Suprapubic skin (tissue), 4 donors: ENCODE data around the gene LRP8. TPM values are rescaled to one million over a fixed set of nuclear protein-coding genes. Genes with fewer than 3 reads are reported as not detected.

Experiments used
- DNase-seq, 2 donors: peaks; one replicate each; pipeline ENCODE4 v3.0.0-alpha.2; 2019; ENCODE audit warnings: low spot score in 2 of 2
- H3K27ac ChIP-seq: fragments of 200-600 bp; sonication (generic); one replicate; pipeline ENCODE4 v1.5.1; 2019
- H3K27me3 ChIP-seq: fragments of 200-600 bp; sonication (generic); one replicate; pipeline ENCODE4 v1.5.1; 2019
- H3K36me3 ChIP-seq: fragments of 200-600 bp; sonication (generic); one replicate; pipeline ENCODE4 v1.5.1; 2019
- H3K4me1 ChIP-seq: fragments of 200-600 bp; sonication (generic); one replicate; pipeline ENCODE4 v1.5.1; 2019
- H3K4me3 ChIP-seq: fragments of 200-600 bp; sonication (generic); one replicate; pipeline ENCODE4 v1.5.1; 2019; ENCODE audit warnings: mild to moderate bottlenecking
- H3K9me3 ChIP-seq: fragments of 200-600 bp; sonication (generic); one replicate; pipeline ENCODE4 v1.5.1; 2019
- EP300 ChIP-seq: sonication (generic); formaldehyde crosslinking; IDR thresholded peaks from one replicate; pipeline ENCODE4 v1.6.1; 2017; ENCODE audit warnings: antibody characterized with exemption
- POLR2A ChIP-seq, 2 donors: fragments of 450-650 bp; IDR thresholded peaks; one replicate each; pipeline ENCODE4 v1.6.1; 2017; ENCODE audit warnings: antibody characterized with exemption in 2 of 2, mild to moderate bottlenecking in 2 of 2, moderate library complexity in 2 of 2
- POLR2AphosphoS5 ChIP-seq, 3 donors: sonication (generic); formaldehyde crosslinking; IDR thresholded peaks; one replicate each; pipeline ENCODE4 v1.6.1; 2017; ENCODE audit warnings: antibody characterized with exemption in 3 of 3
- WGBS: methylation state at CpG from one replicate; pipeline ENCODE4 v1.1.5; 2018; 5-methylcytosine and 5-hydroxymethylcytosine counted together
- total RNA-seq, 4 donors: library from RNA; depleted of rRNA; stranded (reverse); fragments of >200 nt; gene quantifications; one replicate each; pipeline ENCODE4 v1.1.0, GENCODE V29; 2016
- TF ChIP-seq, protein P1 (sequence below), 2 donors: fragments of 200-600 bp in 1 of 2; fragments of 450-650 bp in 1 of 2; sonication (generic) in 1 of 2; IDR thresholded peaks; one replicate each; pipeline ENCODE4 v1.5.1; 2016 to 2019; ENCODE audit warnings: antibody characterized with exemption in 2 of 2, mild to moderate bottlenecking in 1 of 2, moderate library complexity in 1 of 2

LRP8 gene
- total RNA-seq, 4 donors from 2014 or later = 2.8 to 11.8 (median 4.1) TPM

DNA sequence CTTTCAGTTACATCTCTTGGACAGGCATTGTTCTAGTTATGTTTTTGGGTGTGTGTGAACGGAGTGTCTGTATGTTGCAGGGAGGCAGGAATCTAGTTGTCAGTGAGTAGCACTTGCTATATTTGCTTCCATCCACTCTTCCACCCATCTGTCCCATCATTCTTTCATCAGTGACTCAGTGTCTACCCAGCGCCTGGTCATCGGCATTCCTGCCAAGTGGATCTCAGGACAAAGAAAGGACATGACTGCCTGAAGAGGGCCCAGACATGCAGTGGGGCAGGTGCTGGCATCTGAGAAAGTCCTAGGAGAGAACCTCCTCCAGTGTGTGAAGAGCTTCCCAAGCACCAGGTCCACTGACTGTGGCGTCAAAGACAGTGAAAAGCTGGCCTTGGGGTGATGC lies 62.3 kb downstream of the LRP8 start:
- no peak for TF ChIP-seq EP300
- TF ChIP-seq POLR2A (IDR thresholded peaks at IDR 0.05) = no peak
- Histone ChIP-seq H3K27me3 (no peaks in the 10 kb centered on the region), H3K27ac (no peak overlapping the region), H3K4me1 (no peaks in the 10 kb centered on the region), H3K9me3 (no peaks in the 10 kb centered on the region), H3K36me3 (peaks cover 22% of the 10 kb centered on the region), H3K4me3 (no peak overlapping the region)
- WGBS = 96% methylated on average over 4 of the region's 4 CpGs
- DNase-seq = no peak

DNA sequence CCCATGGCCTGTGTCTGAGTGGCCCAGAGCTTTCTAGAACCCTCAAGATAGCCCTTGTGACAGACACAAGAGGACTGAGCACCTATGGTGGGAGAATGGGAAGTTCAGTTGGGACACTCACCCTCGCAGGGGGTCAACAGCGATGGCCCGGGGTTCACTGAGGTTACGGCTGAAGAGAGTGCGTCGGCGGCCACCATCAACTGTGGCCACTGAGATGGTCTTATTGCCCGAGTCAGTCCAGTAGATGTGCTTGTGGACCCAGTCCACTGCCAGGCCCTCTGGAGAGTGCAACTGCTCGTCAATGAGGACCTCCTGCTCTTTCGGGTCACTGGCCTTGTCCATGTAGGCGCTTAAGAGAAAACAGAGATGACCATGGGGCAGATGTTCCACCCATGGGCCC lies 63.8 kb downstream of the LRP8 start:
- WGBS = 87% methylated on average over 4 of the region's 11 CpGs
- DNase-seq = no peak
- H3K27ac ChIP-seq = no peak overlapping the region
- no peaks in the 10 kb centered on the region for H3K9me3 ChIP-seq
- H3K4me3 ChIP-seq = no peak overlapping the region
- H3K4me1 ChIP-seq = no peaks in the 10 kb centered on the region
- no peaks in the 10 kb centered on the region for H3K27me3 ChIP-seq
- no peak for TF ChIP-seq POLR2AphosphoS5 (IDR thresholded peaks at IDR 0.05)
- TF ChIP-seq, protein P1, sequence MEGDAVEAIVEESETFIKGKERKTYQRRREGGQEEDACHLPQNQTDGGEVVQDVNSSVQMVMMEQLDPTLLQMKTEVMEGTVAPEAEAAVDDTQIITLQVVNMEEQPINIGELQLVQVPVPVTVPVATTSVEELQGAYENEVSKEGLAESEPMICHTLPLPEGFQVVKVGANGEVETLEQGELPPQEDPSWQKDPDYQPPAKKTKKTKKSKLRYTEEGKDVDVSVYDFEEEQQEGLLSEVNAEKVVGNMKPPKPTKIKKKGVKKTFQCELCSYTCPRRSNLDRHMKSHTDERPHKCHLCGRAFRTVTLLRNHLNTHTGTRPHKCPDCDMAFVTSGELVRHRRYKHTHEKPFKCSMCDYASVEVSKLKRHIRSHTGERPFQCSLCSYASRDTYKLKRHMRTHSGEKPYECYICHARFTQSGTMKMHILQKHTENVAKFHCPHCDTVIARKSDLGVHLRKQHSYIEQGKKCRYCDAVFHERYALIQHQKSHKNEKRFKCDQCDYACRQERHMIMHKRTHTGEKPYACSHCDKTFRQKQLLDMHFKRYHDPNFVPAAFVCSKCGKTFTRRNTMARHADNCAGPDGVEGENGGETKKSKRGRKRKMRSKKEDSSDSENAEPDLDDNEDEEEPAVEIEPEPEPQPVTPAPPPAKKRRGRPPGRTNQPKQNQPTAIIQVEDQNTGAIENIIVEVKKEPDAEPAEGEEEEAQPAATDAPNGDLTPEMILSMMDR (IDR thresholded peaks at IDR 0.05) = no peak
- no peak for TF ChIP-seq EP300
- no peak for TF ChIP-seq POLR2A (IDR thresholded peaks at IDR 0.05)
- peaks cover 27% of the 10 kb centered on the region for H3K36me3 ChIP-seq

DNA sequence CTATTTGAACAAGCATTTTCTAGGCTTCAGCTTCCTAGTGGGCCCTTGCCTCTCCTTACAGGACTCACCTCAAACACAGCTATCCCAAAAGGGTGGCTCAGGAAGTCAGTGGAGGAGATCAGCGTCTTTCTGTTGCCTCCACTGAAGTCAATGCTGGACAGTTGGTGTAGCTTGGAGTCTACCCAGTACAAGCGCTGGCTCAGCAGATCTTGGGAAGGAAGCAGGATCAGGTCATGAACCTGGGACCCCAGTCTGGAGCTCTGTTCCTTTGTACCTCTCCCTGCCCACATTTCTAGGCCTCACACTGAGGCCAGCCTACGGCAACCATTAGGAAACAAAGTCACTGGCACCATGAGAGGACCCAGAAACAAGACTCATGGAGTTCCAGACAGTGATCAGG lies 65.9 kb downstream of the LRP8 start:
- no peaks in the 10 kb centered on the region for H3K4me1 ChIP-seq
- WGBS = 100% methylated on average over 3 of the region's 3 CpGs
- TF ChIP-seq, protein P1 (IDR thresholded peaks at IDR 0.05) = no peak
- TF ChIP-seq EP300 (no peak), POLR2AphosphoS5 (IDR thresholded peaks at IDR 0.05) (no peak), POLR2A (IDR thresholded peaks at IDR 0.05) (no peak)
- no peak for DNase-seq
- no peak overlapping the region for H3K27ac ChIP-seq
- H3K9me3 ChIP-seq = no peaks in the 10 kb centered on the region
- no peak overlapping the region for H3K4me3 ChIP-seq
- H3K36me3 ChIP-seq = peaks cover 27% of the 10 kb centered on the region
- no peaks in the 10 kb centered on the region for H3K27me3 ChIP-seq

DNA sequence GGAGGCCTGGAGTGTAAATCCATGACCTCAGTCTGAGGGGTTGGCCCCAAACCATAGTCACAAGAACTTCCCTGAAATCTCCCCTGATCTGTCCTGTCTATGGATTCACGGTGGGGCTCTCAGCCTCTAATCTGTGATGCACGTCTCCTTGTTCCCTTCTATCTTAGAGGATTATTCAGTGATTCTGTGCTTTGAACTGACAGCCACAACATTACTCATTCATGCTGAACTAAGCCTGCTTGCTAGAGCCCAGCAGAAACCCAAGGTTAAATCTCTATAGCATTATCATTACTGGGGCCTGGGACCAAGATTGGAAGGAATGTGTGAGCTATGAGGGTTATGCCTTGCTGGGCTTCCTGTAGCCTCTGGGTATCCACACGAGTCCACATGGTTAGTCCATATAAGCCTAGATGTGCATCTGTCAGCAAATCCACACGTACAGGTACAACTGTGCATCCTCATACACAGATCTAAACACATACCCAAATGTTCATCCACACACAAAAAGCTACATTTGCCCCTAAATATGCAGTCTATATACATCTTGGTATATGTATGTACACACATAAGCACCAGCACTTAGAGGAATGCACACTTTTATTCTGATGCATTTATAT lies 67.1 kb downstream of the LRP8 start:
- Histone ChIP-seq H3K4me3 (no peak overlapping the region), H3K36me3 (peaks cover 27% of the 10 kb centered on the region), H3K9me3 (no peaks in the 10 kb centered on the region), H3K27ac (no peak overlapping the region), H3K27me3 (no peaks in the 10 kb centered on the region), H3K4me1 (no peaks in the 10 kb centered on the region)
- DNase-seq = no peak
- TF ChIP-seq POLR2A (IDR thresholded peaks at IDR 0.05) = no peak
- TF ChIP-seq, protein P1 (IDR thresholded peaks at IDR 0.05) = no peak
- no peak for TF ChIP-seq EP300
- TF ChIP-seq POLR2AphosphoS5 (IDR thresholded peaks at IDR 0.05) = no peak
- WGBS = 94% methylated on average over 4 of the region's 4 CpGs

DNA sequence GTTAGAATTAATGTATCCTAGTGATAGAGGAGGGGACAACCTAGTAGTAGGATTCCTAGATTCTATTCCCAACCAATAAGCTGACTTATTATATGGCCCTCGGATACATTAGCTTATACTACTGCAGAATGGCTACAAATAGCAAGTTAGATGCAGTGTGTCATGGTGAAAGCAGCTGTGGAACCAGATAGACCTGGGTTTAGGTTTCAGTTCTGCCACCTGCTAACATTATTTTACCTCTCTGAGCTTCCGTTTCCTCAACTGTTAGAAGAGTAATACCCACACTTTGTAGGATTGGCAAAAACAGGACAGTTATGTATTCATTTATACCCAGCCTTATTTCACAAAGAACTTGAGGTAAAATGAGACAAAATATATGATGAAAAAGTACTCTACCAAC lies 67.9 kb downstream of the LRP8 start:
- Histone ChIP-seq H3K9me3 (no peaks in the 10 kb centered on the region), H3K4me3 (no peak overlapping the region), H3K36me3 (peaks cover 27% of the 10 kb centered on the region), H3K4me1 (no peaks in the 10 kb centered on the region), H3K27ac (no peak overlapping the region), H3K27me3 (no peaks in the 10 kb centered on the region)
- no peak for DNase-seq
- WGBS = 98% methylated on average over 2 of the region's 2 CpGs
- TF ChIP-seq EP300 (no peak), POLR2AphosphoS5 (IDR thresholded peaks at IDR 0.05) (no peak), POLR2A (IDR thresholded peaks at IDR 0.05) (no peak)
- TF ChIP-seq, protein P1 (IDR thresholded peaks at IDR 0.05) = no peak

DNA sequence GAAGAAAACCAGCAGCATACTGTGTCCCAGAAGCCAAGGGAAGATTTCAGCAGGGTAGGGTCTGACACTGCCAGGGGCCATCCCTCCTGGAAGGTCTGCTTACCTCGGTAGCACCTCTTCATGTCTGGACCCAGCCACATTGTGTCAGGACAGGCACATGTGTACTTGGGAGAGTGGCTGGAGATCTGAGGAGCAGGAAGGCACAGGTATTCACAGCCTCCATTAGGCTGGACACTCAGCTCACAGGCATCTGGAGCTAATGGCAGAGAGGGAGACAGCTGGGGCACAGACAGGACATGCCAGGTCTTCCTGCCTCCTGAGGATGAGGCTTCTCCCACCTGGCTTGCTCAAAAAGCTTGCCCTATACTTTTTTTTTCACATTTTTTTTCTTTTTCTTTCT lies 69.7 kb downstream of the LRP8 start:
- Histone ChIP-seq H3K27me3 (no peaks in the 10 kb centered on the region), H3K4me3 (no peak overlapping the region), H3K27ac (no peak overlapping the region), H3K36me3 (peaks cover 20% of the 10 kb centered on the region), H3K4me1 (no peaks in the 10 kb centered on the region), H3K9me3 (no peaks in the 10 kb centered on the region)
- no peak for TF ChIP-seq POLR2AphosphoS5 (IDR thresholded peaks at IDR 0.05)
- no peak for TF ChIP-seq EP300
- TF ChIP-seq, protein P1 (IDR thresholded peaks at IDR 0.05) = no peak
- TF ChIP-seq POLR2A (IDR thresholded peaks at IDR 0.05) = no peak
- WGBS = 75% methylated on average over 1 of the region's 1 CpG
- no peak for DNase-seq
